ENCODE measurements around the gene SUN1.
"Not testable (repeated sequence)": the region's sequence is repeated elsewhere in the genome, so short reads cannot be mapped to it uniquely, and the experiment has no call there.

Gene SUN1

DNA sequence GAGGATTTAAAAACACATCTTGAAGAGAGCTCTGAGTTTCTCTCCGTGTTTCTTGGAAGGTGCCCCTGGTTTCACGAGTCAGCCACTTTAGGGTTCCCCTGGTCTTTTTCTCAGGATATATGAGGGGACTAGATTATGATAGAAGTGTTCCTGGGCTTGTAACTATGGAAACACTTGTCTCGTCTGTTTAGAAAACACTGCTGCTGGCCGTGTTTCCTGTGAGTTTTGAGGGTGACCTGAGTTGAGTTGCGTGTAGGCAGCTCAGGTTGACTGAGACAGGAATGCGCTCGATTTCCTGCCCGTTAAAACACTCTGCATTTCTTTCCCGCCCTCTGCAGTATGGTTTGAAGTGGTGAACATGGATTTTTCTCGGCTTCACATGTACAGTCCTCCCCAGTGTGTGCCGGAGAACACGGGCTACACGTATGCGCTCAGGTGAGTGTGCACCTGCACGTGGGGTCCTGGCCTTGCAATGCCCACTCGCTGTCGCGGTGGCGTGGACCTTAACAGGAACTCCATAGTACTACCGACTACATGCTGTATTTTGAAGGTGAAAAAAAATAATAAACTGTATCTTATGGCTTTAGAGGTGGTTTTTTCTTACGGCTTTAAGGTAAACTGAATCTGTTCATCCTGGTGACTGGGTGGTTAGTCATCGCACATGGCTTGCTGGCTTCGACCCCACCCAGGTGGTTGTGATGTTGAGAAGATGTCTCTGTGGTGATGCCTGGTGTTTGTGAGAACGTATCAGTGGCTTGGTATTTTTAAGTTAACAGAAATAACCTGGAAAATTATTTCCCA, at the start of gene SUN1:
SUN1 (plus strand) TSS at position 310 of the 801 bp plus-strand sequence; CDS start at position 359, 49 bp downstream.
- peak; percentile 81 for DNase-seq

- no peak for DNase-seq
These were observed 49.4 kb upstream of the SUN1 start for GRCh38 chr7:782718-783449.

DNA sequence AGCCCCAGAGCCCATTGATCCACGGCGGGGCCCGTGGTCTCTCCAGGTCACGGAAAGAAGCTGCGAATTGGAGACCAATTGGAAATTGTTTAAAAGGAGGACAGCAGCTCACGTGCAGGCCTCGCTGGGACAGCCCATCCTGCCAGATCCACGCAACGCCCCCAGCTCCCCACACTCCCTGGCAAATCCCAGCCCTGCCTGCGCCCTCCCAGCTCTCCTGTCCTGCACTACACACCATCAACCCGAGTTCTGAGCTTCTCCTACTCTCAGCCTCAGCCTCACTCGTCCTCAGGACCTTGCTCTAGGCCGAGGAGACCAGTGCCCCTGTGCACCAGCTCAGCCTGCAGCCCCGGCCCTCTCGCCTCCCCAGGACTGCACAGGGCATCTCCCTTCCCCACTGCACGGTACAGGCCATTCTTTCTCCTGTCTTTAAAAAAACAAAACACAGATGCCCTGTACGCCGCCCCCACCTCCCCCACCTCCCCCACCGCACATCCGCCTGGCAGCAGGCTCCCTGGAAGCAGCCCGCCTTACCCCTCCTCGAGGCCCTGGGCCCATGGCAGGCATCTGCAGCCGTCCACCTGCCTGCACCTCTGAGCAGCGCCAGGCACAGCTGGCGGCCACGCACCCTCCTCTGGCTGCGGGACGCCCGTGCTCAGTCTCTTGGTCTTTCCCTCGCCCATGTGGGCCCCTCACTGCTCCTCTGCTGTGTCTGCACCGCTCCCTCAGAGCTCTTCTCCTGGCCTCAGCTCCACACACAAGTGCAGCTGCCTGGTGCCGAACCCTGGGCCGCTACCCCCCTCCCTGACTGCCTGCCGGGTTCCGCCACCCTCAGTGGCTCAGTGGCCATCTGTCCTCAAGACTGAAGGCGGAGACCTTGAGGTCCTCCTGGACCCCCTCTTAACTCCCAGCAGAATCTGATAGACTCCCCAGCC, 48.5 kb upstream of the SUN1 start:
- no peak for DNase-seq

DNA sequence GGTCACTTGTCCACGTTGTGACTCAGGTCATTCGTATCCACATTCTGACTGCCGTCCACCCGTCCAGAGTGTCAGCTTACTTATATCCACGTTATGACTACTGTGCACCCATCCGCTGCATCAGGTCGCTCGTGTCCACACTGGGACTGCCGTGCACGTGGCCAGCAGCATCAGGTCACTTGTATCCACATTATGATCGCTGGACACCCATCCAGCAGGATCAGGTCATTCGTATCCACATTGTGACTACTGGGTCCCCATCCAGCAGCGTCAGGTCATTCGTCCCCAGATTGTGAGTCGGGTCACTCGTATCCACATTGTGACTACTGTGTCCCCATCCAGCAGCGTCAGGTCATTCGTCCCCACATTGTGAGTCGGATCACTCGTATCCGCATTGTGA, 47.3 kb upstream of the SUN1 start:
- DNase-seq, result no peak

DNA sequence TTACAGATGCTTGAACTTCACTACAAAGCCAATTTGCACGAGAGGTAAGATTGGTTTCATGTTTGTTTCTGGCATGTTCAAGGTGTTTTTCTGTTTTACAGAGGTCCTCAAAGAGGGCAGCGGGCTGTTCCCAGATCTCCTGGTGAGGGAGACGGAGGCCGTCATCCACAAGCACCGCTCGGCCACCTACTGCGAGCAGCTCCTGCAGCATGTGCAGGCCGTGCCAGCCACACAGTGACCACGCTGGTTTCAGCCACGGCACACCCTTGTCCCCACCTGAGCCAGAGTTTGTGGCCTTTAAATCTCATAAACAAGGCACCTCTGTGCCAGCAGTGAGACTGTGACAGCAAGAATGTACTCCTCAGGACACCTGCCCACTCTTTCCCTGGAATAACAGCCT, 46.9 kb upstream of the SUN1 start:
- no peak for DNase-seq

DNA sequence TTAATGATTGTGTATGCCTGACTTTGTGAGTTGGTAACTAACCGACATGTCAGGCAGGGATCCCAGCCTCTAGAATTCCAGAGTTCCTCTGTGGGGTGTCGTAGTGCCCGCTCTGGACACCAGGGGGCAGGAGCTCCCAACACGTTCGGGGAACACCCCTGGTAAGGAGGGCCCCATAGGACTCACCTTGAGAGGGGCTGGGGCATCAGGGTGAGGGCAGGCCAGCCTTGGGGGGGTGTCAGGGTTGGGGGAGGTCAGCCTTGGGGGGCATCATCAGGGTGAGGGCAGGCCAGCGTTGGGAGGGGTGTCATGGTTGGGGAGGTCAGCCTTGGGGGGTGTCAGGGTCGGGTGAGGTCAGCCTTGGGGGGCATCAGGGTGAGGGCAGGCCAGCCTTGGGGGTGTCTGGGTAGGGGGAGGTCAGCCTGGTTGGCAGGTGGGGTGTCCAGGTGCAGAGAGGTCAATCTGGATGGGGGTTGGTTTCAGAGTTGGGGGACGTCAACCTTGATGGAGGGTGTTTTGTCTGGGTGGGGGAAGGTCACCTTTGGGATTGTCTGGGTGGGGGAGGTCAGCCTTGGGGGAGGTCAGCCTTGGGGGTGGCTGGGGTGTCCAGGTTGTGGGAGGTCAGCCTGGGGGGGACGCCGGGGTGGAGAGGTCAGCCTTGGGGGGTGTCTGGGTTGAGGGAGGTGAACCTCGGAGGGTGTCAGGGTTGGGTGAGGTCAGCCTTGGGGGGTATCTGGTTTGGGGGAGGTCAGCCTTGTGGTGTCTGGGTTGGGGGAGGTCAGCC, 45.6 kb upstream of the SUN1 start:
- DNase-seq, result peak; percentile 79

- DNase-seq, result no peak
These were observed 44.7 kb upstream of the SUN1 start for GRCh38 chr7:787332-788240.

DNA sequence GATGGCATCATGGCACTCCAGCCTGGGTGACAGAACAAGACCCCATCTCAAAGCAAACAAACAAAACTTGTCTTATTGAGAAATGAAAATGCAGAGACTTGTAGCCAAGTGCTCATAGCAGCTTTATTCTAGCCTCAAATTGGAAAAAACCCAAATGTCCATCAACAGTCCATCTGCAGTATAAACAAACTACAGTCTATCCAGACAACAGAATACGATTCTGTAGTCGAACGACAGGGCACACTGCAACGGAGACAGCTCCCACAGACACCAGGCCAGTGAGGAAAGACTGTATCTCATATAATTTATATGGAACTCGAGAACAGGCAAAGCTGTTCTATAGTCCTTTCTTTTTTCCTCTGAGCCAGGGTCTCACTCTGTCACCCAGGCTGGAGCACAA, 40.8 kb upstream of the SUN1 start:
- no peak for DNase-seq

- no peak for DNase-seq
These were observed 38.1 kb upstream of the SUN1 start for GRCh38 chr7:794207-794606.

- no peak for DNase-seq
These were observed 37.5 kb upstream of the SUN1 start for GRCh38 chr7:794671-795329.

GRCh38 chr7:796434-797169, 35.7 kb upstream of the SUN1 start:
- DNase-seq, result not testable (repeated sequence)

DNA sequence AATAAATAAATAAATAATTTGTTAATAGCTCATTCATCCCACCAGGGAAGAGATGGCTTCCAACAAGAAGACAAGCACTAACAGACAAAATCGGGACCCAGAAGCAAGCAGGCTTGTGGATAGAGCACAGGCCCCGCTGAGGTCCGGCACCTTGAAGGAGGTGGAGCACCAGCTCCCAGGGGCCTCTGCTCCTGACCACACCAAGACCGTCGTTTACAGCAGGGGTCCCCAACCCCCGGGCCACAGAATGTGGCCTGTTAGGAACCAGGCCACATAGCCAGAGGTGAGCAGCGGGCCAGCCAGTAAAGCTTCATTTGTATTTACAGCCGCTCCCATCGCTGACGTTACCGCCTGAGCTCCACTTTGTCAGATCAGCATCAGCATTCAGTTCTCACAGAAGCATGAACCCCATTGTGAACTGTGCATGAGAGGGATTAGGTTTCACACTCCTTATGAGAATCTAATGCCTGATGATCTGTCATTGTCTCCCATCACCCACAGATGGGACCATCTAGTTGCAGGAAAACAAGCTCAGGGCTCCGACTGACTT, 33.3 kb upstream of the SUN1 start:
- no peak for DNase-seq

DNA sequence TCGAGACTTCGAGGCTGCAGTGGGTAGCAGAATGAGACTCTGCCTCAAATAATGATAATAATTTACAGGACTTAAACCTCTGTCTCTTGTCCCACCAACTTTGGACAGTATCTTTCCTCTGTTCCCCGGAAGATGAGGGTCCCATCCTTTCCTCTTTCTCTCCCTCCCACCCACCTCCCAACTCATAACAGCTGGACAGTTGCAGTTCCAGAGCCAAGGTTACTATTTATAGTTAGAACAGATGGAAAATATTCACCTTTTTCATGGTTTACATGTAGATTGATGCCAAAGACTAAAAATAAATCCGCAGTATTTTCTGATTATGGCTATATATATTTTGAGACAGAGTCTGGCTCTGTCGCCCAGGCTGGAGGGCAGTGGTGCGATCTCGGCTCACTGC, 31.6 kb upstream of the SUN1 start:
- DNase-seq, result no peak

GRCh38 chr7:801351-801750, 30.9 kb upstream of the SUN1 start:
- not testable (repeated sequence) for DNase-seq

GRCh38 chr7:801940-802381, 30.3 kb upstream of the SUN1 start:
- no peak for DNase-seq

- no peak for DNase-seq
These were observed 29.6 kb upstream of the SUN1 start for GRCh38 chr7:802500-803242.

GRCh38 chr7:803243-803635, 29.0 kb upstream of the SUN1 start:
- no peak for DNase-seq

- DNase-seq, result not testable (repeated sequence)
These were observed 28.5 kb upstream of the SUN1 start for GRCh38 chr7:803796-804195.

DNA sequence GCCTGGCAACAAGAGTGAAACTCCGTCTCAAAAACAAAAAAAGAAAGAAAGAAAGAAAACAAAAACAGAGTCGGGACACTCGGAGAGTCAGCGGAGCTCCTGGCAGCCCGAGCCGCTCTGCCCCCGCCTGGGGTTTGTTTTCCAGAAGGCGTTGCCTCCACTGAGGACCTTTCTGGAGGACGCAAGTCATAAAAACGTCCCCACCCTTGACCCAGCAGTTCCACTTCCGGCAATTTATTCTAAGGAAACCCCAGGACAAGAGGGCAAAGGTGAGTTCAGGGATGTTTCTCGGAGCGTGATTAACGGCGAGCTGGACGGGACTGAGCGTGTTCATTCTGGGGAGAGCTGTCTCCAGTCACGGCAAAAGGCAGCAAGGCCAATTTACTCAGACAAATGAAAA, 27.0 kb upstream of the SUN1 start:
- DNase-seq, result no peak

All from stimulated activated CD4-positive, alpha-beta T cell treated with anti-CD3 and anti-CD28 coated beads, Interleukin-15, amount 100 ng/mL, for 24 hours (primary cell).